Calu3 (cell line): ENCODE measurements around the gene WNK1. TPM values are rescaled to one million over a fixed set of nuclear protein-coding genes. Genes with fewer than 3 reads are reported as not detected.

Experiments used
- BruUV-seq: library from RNA; stranded (reverse); fragments of 400-500 nt; replicated peaks from 2 replicates; lab custom pipeline; 2021; lab: Mats Ljungman, UMichigan
- CTCF ChIA-PET: fragments of 300-600 bp; sonication (Branson Sonifier 250); formaldehyde crosslinking; loops from one replicate; lab custom pipeline; 2022; ENCODE audit warnings: antibody characterized with exemption; lab: Charles Lee
- DNase-seq: peaks from one replicate; pipeline ENCODE4 v3.0.0; 2022
- H3K27ac Mint-ChIP-seq: one replicate; pipeline ENCODE4 v1.8.0; 2022; ENCODE audit warnings: mixed read lengths; ENCODE audit not compliant: unreplicated experiment
- H3K27me3 Mint-ChIP-seq: one replicate; pipeline ENCODE4 v1.8.0; 2022; ENCODE audit warnings: mixed read lengths; ENCODE audit not compliant: unreplicated experiment
- H3K36me3 Mint-ChIP-seq: one replicate; pipeline ENCODE4 v1.8.0; 2022; ENCODE audit warnings: mild to moderate bottlenecking, moderate library complexity, mixed read lengths; ENCODE audit not compliant: insufficient read depth, unreplicated experiment
- H3K4me1 Mint-ChIP-seq: one replicate; pipeline ENCODE4 v1.8.0; 2022; ENCODE audit warnings: mild to moderate bottlenecking, low read depth, mixed read lengths; ENCODE audit not compliant: unreplicated experiment
- H3K4me3 Mint-ChIP-seq: one replicate; pipeline ENCODE4 v1.8.0; 2022; ENCODE audit warnings: mild to moderate bottlenecking, low read depth, moderate library complexity, mixed read lengths; ENCODE audit not compliant: unreplicated experiment
- H3K9me3 Mint-ChIP-seq: one replicate; pipeline ENCODE4 v1.8.0; 2022; ENCODE audit warnings: low read depth, mixed read lengths; ENCODE audit not compliant: unreplicated experiment
- CTCF ChIP-seq: fragments of 200-600 bp; IDR thresholded peaks from one replicate; pipeline ENCODE4 v1.8.0; 2022; ENCODE audit warnings: antibody characterized with exemption; ENCODE audit not compliant: unreplicated experiment
- intact Hi-C: fragments of 100-400 bp; cut with micrococcal nuclease; formaldehyde crosslinking; loops from one replicate; pipeline ENCODE4 v1.10.0; 2022; ENCODE audit not compliant: unreplicated experiment
- total RNA-seq: library from RNA; stranded (reverse); gene quantifications from 2 replicates; pipeline ENCODE4 v1.2.3, GENCODE V29; 2022

The WNK1 gene
- total RNA-seq, 1 experiment from 2014 or later: 107 TPM

DNA sequence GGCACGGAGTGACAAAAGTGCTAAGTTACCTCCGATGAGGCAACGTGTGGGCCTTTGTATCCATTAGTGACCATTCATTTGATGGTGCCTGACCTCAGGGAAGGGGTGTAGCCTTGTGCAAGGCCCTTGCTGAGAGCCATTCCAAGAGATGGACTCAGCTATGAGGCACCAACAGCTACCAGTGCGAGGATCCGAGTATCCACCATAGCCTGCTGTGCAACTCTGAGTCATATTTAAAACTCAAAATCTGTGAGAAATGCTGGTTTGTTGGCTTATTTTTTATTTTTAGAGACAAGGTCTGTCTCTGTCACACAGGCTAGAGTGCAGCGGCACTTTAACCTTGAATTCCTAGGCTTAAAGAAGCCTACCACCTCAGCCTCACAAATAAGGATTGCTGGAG, 25.1 kb upstream of the WNK1 start:
- no peak overlapping the region for H3K27ac Mint-ChIP-seq
- intact Hi-C loops: no loop called here
- H3K36me3 Mint-ChIP-seq: no peaks in the 10 kb centered on the region
- H3K9me3 Mint-ChIP-seq: peaks cover 5% of the 10 kb centered on the region
- H3K4me1 Mint-ChIP-seq: peaks cover 11% of the 10 kb centered on the region
- H3K4me3 Mint-ChIP-seq: no peak overlapping the region
- BruUV-seq: no TSS peak
- H3K27me3 Mint-ChIP-seq: no peaks in the 10 kb centered on the region
- CTCF ChIA-PET: no interaction called here
- TF ChIP-seq CTCF: no peak
- DNase-seq: no peak

GRCh38 chr12:728781-729180, 23.6 kb upstream of the WNK1 start:
- no peaks in the 10 kb centered on the region for H3K36me3 Mint-ChIP-seq
- no peak for TF ChIP-seq CTCF
- no peak overlapping the region for H3K4me3 Mint-ChIP-seq
- H3K9me3 Mint-ChIP-seq: peaks cover 5% of the 10 kb centered on the region
- DNase-seq: no peak
- CTCF ChIA-PET: no interaction called here
- H3K4me1 Mint-ChIP-seq: peaks cover 11% of the 10 kb centered on the region
- intact Hi-C loops: no loop called here
- no peak overlapping the region for H3K27ac Mint-ChIP-seq
- BruUV-seq: no TSS peak
- no peaks in the 10 kb centered on the region for H3K27me3 Mint-ChIP-seq

DNA sequence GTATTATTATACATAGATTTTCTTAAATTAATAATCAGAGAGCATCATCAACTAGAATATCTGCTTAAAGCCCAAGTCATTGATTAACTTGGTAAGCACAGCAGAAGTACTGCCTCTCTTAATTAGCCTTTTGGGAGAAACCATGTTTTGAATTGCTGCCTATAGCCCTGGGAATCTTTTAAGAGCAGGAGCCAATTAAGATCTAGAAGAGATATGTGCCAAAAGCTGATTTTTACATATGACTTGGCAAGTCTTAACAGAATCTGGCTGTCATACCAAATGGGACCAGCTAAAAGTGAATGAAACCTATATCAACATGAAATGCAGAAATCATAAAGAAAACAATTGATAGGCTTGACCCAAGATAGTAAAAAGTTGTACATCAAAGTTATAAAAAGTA, 23.2 kb upstream of the WNK1 start:
- no TSS peak for BruUV-seq
- Mint-ChIP-seq H3K4me3 (no peak overlapping the region), H3K4me1 (peaks cover 6% of the 10 kb centered on the region), H3K36me3 (no peaks in the 10 kb centered on the region), H3K27ac (no peak overlapping the region), H3K9me3 (peaks cover 5% of the 10 kb centered on the region), H3K27me3 (no peaks in the 10 kb centered on the region)
- no peak for TF ChIP-seq CTCF
- intact Hi-C loops: no loop called here
- DNase-seq: no peak
- CTCF ChIA-PET: no interaction called here

GRCh38 chr12:730550-730949, 21.8 kb upstream of the WNK1 start:
- no TSS peak for BruUV-seq
- no peaks in the 10 kb centered on the region for H3K27me3 Mint-ChIP-seq
- H3K4me1 Mint-ChIP-seq: no peaks in the 10 kb centered on the region
- H3K27ac Mint-ChIP-seq: no peak overlapping the region
- no peaks in the 10 kb centered on the region for H3K36me3 Mint-ChIP-seq
- H3K4me3 Mint-ChIP-seq: no peak overlapping the region
- TF ChIP-seq CTCF: no peak
- intact Hi-C loops: no loop called here
- CTCF ChIA-PET: no interaction called here
- H3K9me3 Mint-ChIP-seq: peaks cover 5% of the 10 kb centered on the region
- no peak for DNase-seq
